Measurements from ENCODE around the gene OSER1. TPM values are rescaled to one million over a fixed set of nuclear protein-coding genes. Genes with fewer than 3 reads are reported as not detected.

OSER1 gene
- total RNA-seq, 2 donors from 2014 or later, result 23.3 to 31.9 TPM

GRCh38 chr20:44166477-44166876, 44.1 kb downstream of the OSER1 start:
- no peaks in the 10 kb centered on the region for H3K4me1 ChIP-seq
- no peaks in the 10 kb centered on the region for H3K9me3 ChIP-seq
- H3K4me3 ChIP-seq, result no peak overlapping the region
- intact Hi-C loops (cut with DNase I), result no loop called here
- TF ChIP-seq CTCF (IDR thresholded peaks at IDR 0.05), result no peak
- H3K27me3 ChIP-seq, result no peaks in the 10 kb centered on the region
- no peak overlapping the region for H3K9ac ChIP-seq (ENCODE audit: low read depth in 2 of 2, low read length in 2 of 2)
- no peak overlapping the region for H3K27ac ChIP-seq
- H3K36me3 ChIP-seq, result no peaks in the 10 kb centered on the region
- no peak for DNase-seq

DNA sequence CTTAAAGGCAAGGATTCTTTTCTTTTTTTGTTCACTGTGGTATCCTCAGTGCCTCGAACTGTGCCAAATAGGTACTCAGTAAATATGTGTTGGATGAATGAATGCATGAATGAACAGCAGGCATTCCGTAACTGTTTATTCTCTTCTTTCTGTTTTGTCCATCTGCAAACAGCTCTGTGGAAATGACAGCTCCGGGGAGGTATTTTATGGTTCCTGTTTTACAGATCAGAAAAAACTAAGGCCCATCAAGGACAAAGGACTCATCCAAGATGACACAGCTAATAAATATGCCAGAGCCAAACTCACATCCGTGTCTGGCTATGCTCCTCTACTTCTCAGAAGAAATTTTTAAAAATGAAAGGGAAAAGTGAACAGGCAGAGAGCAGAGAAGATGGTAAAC, 44.6 kb downstream of the OSER1 start:
- no peak for TF ChIP-seq CTCF (IDR thresholded peaks at IDR 0.05)
- Histone ChIP-seq H3K27me3 (no peaks in the 10 kb centered on the region), H3K9ac (ENCODE audit: low read depth in 2 of 2, low read length in 2 of 2) (no peak overlapping the region), H3K27ac (no peak overlapping the region), H3K4me1 (no peaks in the 10 kb centered on the region), H3K9me3 (no peaks in the 10 kb centered on the region), H3K4me3 (no peak overlapping the region), H3K36me3 (no peaks in the 10 kb centered on the region)
- intact Hi-C loops (cut with DNase I), result no loop called here
- no peak for DNase-seq

DNA sequence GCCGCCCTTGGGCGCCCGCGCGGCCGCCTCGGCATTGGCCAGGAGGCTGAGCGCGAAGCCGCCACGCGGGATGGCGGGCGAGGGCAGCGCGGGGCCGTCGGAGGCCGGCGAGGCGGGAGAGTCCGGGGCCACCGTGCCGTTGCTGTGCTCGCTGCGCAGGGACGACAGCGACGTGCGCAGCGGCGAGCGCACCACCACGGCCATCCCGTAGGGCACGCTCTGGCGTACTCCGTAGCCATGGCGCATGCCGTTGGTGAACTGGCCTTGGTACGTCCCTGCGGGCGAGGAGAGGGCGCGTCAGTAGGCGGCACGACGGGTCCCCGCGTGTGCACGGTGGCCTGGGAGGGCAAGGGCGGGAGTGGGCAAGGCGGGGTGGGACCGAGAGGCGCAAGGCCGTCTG, 50.4 kb downstream of the OSER1 start:
- no peaks in the 10 kb centered on the region for H3K36me3 ChIP-seq
- no peak overlapping the region for H3K27ac ChIP-seq
- no peaks in the 10 kb centered on the region for H3K27me3 ChIP-seq
- TF ChIP-seq CTCF (IDR thresholded peaks at IDR 0.05), result no peak
- DNase-seq, result no peak
- H3K4me1 ChIP-seq, result no peaks in the 10 kb centered on the region
- H3K4me3 ChIP-seq, result no peak overlapping the region
- H3K9ac ChIP-seq (ENCODE audit: low read depth in 2 of 2, low read length in 2 of 2), result no peak overlapping the region
- H3K9me3 ChIP-seq, result no peaks in the 10 kb centered on the region
- intact Hi-C loops (cut with DNase I), result no loop called here

GRCh38 chr20:44159711-44160110, 50.9 kb downstream of the OSER1 start:
- no peak overlapping the region for H3K9ac ChIP-seq (ENCODE audit: low read depth in 2 of 2, low read length in 2 of 2)
- H3K27me3 ChIP-seq, result no peaks in the 10 kb centered on the region
- no peaks in the 10 kb centered on the region for H3K36me3 ChIP-seq
- H3K27ac ChIP-seq, result no peak overlapping the region
- H3K4me1 ChIP-seq, result no peaks in the 10 kb centered on the region
- no peak for DNase-seq
- intact Hi-C loops (cut with DNase I), result no loop called here
- TF ChIP-seq CTCF (IDR thresholded peaks at IDR 0.05), result no peak
- H3K4me3 ChIP-seq, result no peak overlapping the region
- no peaks in the 10 kb centered on the region for H3K9me3 ChIP-seq

DNA sequence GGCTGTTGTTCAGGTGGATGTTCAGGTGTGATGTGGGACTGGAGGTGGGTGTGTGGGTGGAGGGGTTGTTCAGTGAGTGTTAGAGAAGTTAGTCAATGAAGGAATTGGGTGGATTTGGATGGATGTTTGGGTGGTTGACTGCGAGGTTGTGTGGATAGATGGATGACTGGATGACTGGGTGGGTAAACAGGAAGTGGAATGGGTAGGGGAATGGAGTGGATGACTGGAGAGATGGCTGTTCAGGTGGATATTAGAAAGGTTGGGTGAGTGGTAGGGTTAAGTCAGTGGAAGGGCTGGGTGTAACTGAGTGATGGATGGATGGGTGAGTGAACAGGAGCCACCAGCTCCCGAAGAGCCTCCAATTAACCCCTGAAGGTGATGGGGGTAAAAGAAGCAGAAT, 51.4 kb downstream of the OSER1 start:
- no peaks in the 10 kb centered on the region for H3K36me3 ChIP-seq
- no peak overlapping the region for H3K27ac ChIP-seq
- intact Hi-C loops (cut with DNase I), result no loop called here
- DNase-seq, result no peak
- no peaks in the 10 kb centered on the region for H3K4me1 ChIP-seq
- no peaks in the 10 kb centered on the region for H3K27me3 ChIP-seq
- H3K9me3 ChIP-seq, result no peaks in the 10 kb centered on the region
- no peak overlapping the region for H3K4me3 ChIP-seq
- TF ChIP-seq CTCF (IDR thresholded peaks at IDR 0.05), result no peak
- H3K9ac ChIP-seq (ENCODE audit: low read depth in 2 of 2, low read length in 2 of 2), result no peak overlapping the region

DNA sequence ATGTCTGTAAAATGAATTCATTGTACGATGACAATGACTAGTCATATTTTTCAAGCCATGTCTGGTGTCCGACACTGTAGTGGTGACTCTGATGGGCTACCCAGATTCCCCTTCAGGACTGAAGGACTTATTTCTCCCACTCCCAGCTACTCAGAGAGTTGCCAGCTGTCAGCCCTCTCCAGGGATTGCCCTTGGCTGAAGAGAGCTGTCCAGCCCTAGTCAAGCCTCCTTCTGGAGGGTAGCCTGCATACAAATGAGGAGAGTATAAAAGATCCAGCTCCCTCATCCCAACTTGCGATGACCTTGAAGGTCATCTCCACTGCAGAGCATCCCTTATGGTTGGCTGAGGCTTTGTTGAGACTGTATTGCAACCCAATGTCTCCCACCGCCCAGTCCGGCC, 53.5 kb downstream of the OSER1 start:
- no peak for TF ChIP-seq CTCF (IDR thresholded peaks at IDR 0.05)
- Histone ChIP-seq H3K4me1 (no peaks in the 10 kb centered on the region), H3K9ac (ENCODE audit: low read depth in 2 of 2, low read length in 2 of 2) (no peak overlapping the region), H3K27me3 (no peaks in the 10 kb centered on the region), H3K9me3 (no peaks in the 10 kb centered on the region), H3K36me3 (no peaks in the 10 kb centered on the region), H3K27ac (no peak overlapping the region), H3K4me3 (no peak overlapping the region)
- intact Hi-C loops (cut with DNase I), result no loop called here
- DNase-seq, result no peak
